IPS-18c (cell line): ENCODE data around the gene CD38.

Source experiments
- H3K4me3 ChIP-seq: 2 replicates; pipeline ENCODE4 v1.7.0; 2013; ENCODE audit warnings: low read depth, mild to moderate bottlenecking, low read length, moderate library complexity; ENCODE audit not compliant: insufficient read depth
- H3K9me3 ChIP-seq: one replicate; pipeline ENCODE4 v1.6.1; 2013; ENCODE audit warnings: mild to moderate bottlenecking, low read length, moderate library complexity; ENCODE audit not compliant: control insufficient read depth, insufficient read depth

Gene CD38

GRCh38 chr4:15874671-15875070, 96.5 kb downstream of the CD38 start:
- H3K4me3 ChIP-seq: no peak overlapping the region

GRCh38 chr4:15875663-15876460, 97.7 kb downstream of the CD38 start:
- Histone ChIP-seq H3K9me3 (peaks cover 8% of the 10 kb centered on the region), H3K4me3 (no peak overlapping the region)

More at GRCh38 chr4:15874671-15875070, 96.5 kb downstream of the CD38 start:
- H3K9me3 ChIP-seq: peaks cover 8% of the 10 kb centered on the region

DNA sequence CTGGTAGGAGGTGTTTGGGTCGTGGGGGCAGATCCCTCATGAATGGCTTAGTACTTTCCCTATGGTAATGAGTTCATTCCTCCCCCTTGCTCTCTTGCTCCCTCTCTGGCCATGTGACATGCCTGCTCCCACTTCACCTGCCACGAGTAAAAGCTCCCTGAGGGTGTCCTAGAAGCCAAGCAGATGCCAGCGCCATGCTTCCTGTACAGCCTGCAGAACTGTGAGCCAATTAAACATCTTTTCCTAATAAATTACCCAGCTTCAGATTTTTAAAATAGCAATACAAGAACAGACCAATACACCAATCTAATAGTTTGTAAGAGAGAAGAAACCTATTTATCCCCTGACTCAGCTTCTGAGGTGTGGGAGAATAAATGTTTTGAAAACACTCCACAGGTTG, 99.9 kb downstream of the CD38 start:
- peaks cover 8% of the 10 kb centered on the region for H3K9me3 ChIP-seq
- no peak overlapping the region for H3K4me3 ChIP-seq

DNA sequence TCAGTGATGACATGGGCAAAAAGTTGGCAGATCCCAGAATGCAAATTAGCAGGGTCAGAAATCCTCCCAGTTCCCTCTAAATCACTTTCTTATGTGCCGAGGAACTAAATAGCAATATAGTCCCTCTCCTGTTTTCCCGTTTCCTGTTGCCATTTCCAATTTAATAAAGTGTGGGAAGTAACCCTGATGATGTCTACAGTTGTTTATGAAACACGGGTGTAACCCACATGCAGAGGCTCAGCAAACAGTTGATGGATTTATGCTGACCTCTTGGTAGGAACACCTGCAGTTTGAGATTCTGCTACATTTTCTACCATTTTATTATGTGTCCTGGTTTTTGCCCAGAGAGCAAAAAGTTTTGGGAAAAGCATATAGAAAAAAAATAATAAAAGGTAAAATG, 103.7 kb downstream of the CD38 start:
- H3K9me3 ChIP-seq: peaks cover 5% of the 10 kb centered on the region
- no peak overlapping the region for H3K4me3 ChIP-seq

DNA sequence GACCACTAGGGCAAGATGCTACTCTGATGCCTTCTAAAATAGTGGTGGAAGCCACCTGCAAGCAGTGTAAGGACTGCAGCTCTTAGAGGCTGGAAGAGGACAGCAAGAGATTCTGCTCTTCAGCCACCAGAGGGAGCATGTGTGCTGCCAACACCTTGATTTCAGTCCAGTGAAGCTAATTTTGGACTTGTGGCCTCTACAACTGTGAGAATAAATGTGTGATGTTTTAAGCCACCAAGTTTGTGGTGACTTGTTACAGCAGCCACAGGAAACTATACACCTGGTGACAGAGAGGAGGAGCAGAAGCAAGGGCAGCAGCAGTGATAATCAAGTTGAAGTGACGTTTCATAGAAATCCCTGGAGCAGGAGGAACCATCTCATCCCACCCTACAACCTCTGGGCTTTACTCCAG, 104.6 kb downstream of the CD38 start:
- H3K4me3 ChIP-seq: no peak overlapping the region

GRCh38 chr4:15883610-15884243, 105.6 kb downstream of the CD38 start:
- H3K4me3 ChIP-seq: no peak overlapping the region
- H3K9me3 ChIP-seq: peaks cover 3% of the 10 kb centered on the region

More for the DNA sequence above, 104.6 kb downstream of the CD38 start:
- peaks cover 5% of the 10 kb centered on the region for H3K9me3 ChIP-seq

- Histone ChIP-seq H3K9me3 (no peaks in the 10 kb centered on the region), H3K4me3 (no peak overlapping the region)
Measured at GRCh38 chr4:15884666-15885065, 106.5 kb downstream of the CD38 start.

DNA sequence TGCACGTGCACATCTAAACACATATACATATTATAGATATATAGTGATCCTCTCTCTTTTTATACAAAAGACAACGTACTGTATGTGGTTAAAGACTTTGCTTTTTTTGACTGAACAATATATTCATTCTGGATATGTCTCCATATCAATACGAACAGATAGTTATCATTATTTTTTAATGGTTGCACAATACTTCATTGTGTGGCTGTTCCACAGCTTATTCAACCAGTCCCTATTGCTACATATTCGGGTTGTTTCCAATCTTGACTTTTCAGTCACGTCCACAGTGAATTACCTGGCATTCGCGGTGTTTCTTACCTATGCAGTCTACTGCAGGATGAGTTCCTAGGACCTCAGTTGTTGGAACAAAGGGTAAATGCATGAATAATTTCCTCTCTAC, 107.3 kb downstream of the CD38 start:
- H3K4me3 ChIP-seq: no peak overlapping the region

GRCh38 chr4:15888515-15888914, 110.4 kb downstream of the CD38 start:
- Histone ChIP-seq H3K4me3 (no peak overlapping the region), H3K9me3 (no peaks in the 10 kb centered on the region)

More for the DNA sequence above, 107.3 kb downstream of the CD38 start:
- no peaks in the 10 kb centered on the region for H3K9me3 ChIP-seq

DNA sequence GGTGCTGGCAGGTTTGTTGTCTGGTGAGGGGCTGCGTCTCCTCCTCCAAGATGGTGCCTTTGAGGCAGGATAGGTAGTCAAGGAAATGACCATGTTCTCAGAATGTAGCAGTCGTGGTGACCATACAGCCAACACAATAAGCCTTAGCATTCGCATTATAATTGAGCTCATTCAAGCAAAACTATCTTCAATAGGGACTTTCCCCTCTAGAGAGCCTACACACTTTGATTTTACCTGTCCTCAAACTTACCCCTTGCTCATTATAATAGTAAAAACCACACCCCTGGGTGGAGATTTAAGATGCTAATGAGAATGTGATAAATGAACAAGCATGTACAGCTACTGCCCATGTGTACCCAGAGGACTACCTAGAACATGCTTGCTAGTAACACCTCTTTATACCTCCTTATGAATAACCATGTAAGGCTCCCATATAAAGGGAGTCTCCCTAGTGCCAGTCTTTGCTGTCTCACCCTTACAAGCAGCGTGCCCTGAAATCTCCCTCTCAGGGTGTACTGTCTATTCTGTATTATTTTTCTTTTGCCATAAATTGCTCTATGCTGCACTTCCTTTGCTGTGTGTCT, 112.2 kb downstream of the CD38 start:
- no peaks in the 10 kb centered on the region for H3K9me3 ChIP-seq
- H3K4me3 ChIP-seq: no peak overlapping the region

GRCh38 chr4:15891312-15891711, 113.2 kb downstream of the CD38 start:
- Histone ChIP-seq H3K9me3 (no peaks in the 10 kb centered on the region), H3K4me3 (no peak overlapping the region)

GRCh38 chr4:15893962-15894361, 115.8 kb downstream of the CD38 start:
- Histone ChIP-seq H3K9me3 (no peaks in the 10 kb centered on the region), H3K4me3 (no peak overlapping the region)

DNA sequence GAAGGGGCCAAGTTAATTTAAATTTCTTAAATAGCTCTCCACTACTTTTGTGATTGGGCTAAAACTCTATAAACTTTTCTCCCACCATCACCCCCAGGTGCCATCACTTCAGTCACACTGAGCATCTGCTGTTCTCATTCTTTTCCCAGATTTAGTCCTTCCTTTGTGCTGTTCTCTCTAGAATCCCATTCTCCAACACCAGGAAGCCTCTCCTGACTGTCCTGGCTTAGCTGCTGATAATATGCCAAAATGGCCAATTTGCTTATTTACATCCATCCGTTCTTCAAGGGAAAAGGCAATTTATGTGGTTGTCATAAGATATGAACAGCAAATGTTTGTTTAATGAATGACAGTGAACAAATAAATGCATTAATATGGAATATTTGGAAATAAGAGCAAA, 116.3 kb downstream of the CD38 start:
- H3K4me3 ChIP-seq: no peak overlapping the region
- no peaks in the 10 kb centered on the region for H3K9me3 ChIP-seq

- H3K4me3 ChIP-seq: no peak overlapping the region
- no peaks in the 10 kb centered on the region for H3K9me3 ChIP-seq
Measured at GRCh38 chr4:15894921-15895916, 117.1 kb downstream of the CD38 start.

DNA sequence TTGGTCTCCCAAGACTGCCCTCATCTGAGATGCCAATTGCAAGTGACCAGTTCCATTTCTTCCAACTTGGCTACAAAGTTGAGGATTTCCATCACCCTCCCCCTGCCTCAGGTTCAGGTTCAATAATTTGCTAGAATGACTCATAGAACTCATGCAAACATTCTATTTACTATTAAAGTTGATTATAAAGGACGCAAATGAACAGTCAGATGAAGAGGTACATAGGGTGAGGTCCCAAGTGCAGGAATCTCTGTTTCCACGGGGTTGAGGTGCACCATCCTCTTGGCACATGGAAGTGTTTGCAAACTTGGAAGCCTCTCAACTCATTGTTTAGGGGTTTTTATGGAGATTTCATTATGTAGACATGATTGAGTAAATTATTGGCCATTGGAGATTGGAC, 119.4 kb downstream of the CD38 start:
- Histone ChIP-seq H3K9me3 (no peaks in the 10 kb centered on the region), H3K4me3 (no peak overlapping the region)

DNA sequence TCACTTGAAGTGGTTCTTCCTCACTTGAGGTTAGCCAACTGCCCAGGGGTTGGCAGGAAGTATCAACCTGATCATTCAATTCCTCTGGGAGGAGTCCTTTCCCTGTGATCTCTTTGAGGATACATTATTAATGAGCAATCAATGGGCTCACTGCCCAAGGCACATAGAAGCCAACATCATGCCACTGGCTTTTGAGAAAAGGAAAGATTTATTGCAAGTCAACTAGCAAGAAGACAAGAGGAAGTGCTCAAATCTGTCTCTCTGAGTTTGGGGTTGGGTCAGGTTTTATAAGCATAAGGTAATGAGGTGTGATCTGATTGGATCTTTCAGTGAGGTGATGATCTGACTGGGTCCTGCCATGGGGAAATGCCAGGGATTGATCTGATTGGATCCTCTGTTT, 120.8 kb downstream of the CD38 start:
- Histone ChIP-seq H3K9me3 (no peaks in the 10 kb centered on the region), H3K4me3 (no peak overlapping the region)

DNA sequence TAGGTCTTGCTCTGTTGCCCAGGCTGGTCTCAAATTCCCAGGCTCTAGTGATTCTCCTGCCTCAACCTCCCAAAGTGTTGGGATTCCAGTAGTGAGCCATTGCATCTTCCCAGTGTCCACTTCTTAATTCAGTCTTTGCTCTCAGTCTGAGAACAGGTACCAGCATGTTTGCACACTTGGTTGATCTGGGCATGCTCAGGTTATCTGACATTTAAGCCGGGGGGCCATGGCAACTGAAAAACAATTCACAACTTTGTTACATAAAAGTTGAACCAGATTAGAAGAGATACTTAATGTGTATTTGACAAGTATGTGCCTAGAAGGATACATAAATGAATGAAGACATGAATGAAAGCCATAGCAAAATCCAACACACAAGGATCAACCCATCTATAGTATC, 121.4 kb downstream of the CD38 start:
- Histone ChIP-seq H3K9me3 (no peaks in the 10 kb centered on the region), H3K4me3 (no peak overlapping the region)
